Upper lobe of right lung (tissue), 1 donor: Measurements from ENCODE around the gene NEK5. TPM values are rescaled to one million over a fixed set of nuclear protein-coding genes. Genes with fewer than 3 reads are reported as not detected.
"Not testable (repeated sequence)": the region's sequence is repeated elsewhere in the genome, so short reads cannot be mapped to it uniquely, and the experiment has no call there.

Experiments
- ATAC-seq: fragments of 200-7000 bp; cut with Tn5 transposase; one replicate; pipeline ENCODE4 v1.9.1; 2020; ENCODE audit warnings: mild to moderate bottlenecking, moderate library complexity
- DNase-seq: peaks from one replicate; pipeline ENCODE4 v3.0.0-alpha.2; 2020
- H3K27ac ChIP-seq: fragments of 200-600 bp; one replicate; pipeline ENCODE4 v1.8.0; 2022
- H3K27me3 ChIP-seq: fragments of 200-600 bp; one replicate; pipeline ENCODE4 v1.8.0; 2022; ENCODE audit warnings: mild to moderate bottlenecking
- H3K36me3 ChIP-seq: fragments of 200-600 bp; one replicate; pipeline ENCODE4 v1.8.0; 2022
- H3K4me1 ChIP-seq: fragments of 200-600 bp; one replicate; pipeline ENCODE4 v1.8.0; 2022
- H3K4me3 ChIP-seq: fragments of 200-600 bp; one replicate; pipeline ENCODE4 v1.8.0; 2022; ENCODE audit warnings: mild to moderate bottlenecking
- H3K9me3 ChIP-seq: fragments of 200-600 bp; one replicate; pipeline ENCODE4 v1.8.0; 2022
- CTCF ChIP-seq: fragments of 200-600 bp; IDR thresholded peaks from one replicate; pipeline ENCODE4 v1.8.0; 2022; ENCODE audit warnings: antibody characterized with exemption
- intact Hi-C: fragments of 100-400 bp; cut with DNase I; formaldehyde crosslinking; loops from one replicate; pipeline ENCODE4 v1.11.0; 2022
- long read RNA-seq: library from polyadenylated mRNA; unstranded; transcript quantifications from one replicate; pipeline ENCODE4 v2.0.0, GENCODE V29; 2021
- total RNA-seq: library from RNA; stranded (reverse); fragmentation: NEBNext Ultra II Directional; extraction: Animal tissue kit (Norgen Biotek cat#: 25700); gene quantifications from one replicate; pipeline ENCODE4 v1.2.1, GENCODE V29; 2021
- donor health status: DM: no; HTN: yes; CAD: no; lungs with severe emphysema.

The NEK5 gene, protein sequence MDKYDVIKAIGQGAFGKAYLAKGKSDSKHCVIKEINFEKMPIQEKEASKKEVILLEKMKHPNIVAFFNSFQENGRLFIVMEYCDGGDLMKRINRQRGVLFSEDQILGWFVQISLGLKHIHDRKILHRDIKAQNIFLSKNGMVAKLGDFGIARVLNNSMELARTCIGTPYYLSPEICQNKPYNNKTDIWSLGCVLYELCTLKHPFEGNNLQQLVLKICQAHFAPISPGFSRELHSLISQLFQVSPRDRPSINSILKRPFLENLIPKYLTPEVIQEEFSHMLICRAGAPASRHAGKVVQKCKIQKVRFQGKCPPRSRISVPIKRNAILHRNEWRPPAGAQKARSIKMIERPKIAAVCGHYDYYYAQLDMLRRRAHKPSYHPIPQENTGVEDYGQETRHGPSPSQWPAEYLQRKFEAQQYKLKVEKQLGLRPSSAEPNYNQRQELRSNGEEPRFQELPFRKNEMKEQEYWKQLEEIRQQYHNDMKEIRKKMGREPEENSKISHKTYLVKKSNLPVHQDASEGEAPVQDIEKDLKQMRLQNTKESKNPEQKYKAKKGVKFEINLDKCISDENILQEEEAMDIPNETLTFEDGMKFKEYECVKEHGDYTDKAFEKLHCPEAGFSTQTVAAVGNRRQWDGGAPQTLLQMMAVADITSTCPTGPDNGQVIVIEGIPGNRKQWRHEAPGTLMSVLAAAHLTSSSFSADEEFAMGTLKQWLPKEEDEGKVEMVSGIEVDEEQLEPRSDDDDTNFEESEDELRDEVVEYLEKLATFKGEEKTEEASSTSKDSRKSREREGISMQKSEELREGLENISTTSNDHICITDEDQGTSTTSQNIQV
- total RNA-seq, result 0.52 TPM
- long read RNA-seq, partial matches to known transcripts, result 0 of 3 reads
- long read RNA-seq, other reads (novel, unspliced or antisense), result 3 of 3 reads

DNA sequence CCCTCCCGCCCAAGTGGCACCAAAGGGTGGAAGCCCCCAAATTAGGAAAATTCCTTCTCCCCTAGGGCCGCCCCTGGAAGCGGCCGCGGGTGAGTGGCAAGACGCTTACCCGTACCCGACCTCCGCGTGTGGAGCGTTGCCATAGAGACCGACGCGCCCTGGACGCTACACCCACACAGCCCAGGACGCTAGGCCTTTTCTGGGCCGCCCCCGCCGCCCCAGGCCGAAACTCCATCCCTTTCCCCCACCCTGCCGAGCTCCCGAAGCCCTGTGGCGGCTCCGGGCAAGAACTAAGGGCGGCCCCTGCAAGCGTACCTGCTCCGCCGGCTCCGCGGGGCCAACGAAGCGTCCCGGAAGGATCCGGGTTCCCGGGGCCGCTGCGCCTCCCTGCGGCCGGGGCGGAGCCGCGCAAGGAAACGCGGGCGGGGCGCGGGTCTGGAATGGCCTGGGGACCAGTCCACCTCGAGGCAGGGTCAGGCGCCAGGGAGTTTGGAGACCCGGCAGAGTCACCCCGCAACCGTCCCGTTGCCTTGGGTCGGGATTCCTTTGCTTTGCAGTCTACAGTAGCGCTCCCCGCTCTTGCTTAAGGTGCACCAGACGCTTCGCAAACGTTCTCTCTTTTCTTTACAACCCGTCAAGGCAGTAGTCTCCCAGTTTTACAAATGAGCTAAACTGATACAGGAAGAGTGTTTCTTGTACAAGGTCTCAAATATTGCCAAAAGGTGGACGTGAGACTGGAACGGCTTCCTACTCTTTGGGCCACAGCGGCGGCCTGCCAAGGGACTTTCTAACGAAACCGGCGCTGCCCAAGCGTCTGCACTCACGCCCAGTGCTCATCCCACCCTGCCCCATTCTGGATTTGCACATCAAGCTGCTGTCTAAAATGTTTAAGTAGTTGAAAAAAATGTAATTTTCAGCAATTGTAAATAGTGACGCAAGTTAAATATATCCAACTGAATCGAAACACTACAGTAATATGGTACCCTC lies at the start of gene NEK5:
NEK5 (minus strand) TSS at position 360 of the 987 bp plus-strand sequence. CDS start 1,591 bp downstream, outside the sequence.
- Histone ChIP-seq H3K36me3 (peaks cover 20% of the 10 kb centered on the region), H3K4me3 (peak within 1 kb of the TSS; percentile 79), H3K9me3 (no peaks in the 10 kb centered on the region), H3K4me1 (peaks cover 10% of the 10 kb centered on the region), H3K27me3 (no peaks in the 10 kb centered on the region), H3K27ac (no peak within 1 kb of the TSS)
- DNase-seq (peak; percentile 86), ATAC-seq (peak; percentile 95)
- TF ChIP-seq CTCF, result peak; percentile 80
- intact Hi-C loops, result loop anchor here (10.0 kb wide), 1 partner anchor 134 kb away; no protein-coding TSS in a partner anchor

DNA sequence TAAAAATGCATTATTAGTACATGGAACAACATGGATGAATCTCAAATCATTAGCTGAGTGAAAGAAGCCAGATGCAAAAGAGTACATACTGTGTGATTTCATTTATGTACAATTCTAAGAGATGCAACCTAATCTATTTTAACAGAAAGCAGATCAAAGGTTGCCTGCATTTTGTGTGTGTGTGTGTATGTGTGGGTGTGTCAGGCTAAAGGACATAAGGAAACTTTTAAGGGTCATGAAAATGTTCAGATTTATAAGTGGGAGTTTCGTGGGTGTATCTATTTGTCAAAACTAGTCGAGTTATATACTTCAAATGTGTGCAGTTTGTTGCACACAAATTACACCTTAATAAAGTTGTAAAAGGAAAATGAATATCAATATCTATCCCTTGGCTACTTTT lies 48.4 kb upstream of the NEK5 start:
- ATAC-seq, result no peak
- H3K27me3 ChIP-seq, result no peaks in the 10 kb centered on the region
- H3K9me3 ChIP-seq, result no peaks in the 10 kb centered on the region
- no peak for TF ChIP-seq CTCF
- no peak for DNase-seq
- H3K4me3 ChIP-seq, result no peak overlapping the region
- no peak overlapping the region for H3K27ac ChIP-seq
- no peaks in the 10 kb centered on the region for H3K4me1 ChIP-seq
- peaks cover 61% of the 10 kb centered on the region for H3K36me3 ChIP-seq
- intact Hi-C loops, result no loop called here

DNA sequence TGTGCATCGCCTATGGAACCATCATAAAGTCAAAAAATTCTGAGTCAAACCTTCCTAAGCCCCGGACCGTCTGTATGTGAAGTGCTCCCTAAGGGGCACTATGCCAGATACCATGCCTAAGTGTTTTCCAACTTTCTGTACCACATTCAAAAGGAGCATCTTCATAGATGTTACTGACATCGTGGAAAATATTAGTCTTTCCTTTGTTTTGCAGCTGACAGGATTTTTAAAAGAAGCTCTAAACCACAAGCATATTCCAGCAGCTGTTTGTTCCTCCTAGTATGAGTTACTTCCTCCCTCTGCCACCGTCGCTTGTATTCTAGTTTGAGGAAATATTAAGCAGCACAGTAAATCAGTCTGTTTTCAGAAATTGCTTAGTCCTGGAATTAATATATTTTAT lies 45.1 kb upstream of the NEK5 start:
- H3K9me3 ChIP-seq, intact Hi-C loops, H3K4me3 ChIP-seq, H3K27me3 ChIP-seq, H3K27ac ChIP-seq, H3K4me1 ChIP-seq, DNase-seq: not testable (repeated sequence)
- ATAC-seq, result peak; percentile 39
- peaks cover 72% of the 10 kb centered on the region for H3K36me3 ChIP-seq

- peaks cover 74% of the 10 kb centered on the region for H3K36me3 ChIP-seq
- TF ChIP-seq CTCF, result no peak
- no peak overlapping the region for H3K27ac ChIP-seq
These were observed 44.5 kb upstream of the NEK5 start for GRCh38 chr13:52173373-52173772.

GRCh38 chr13:52171686-52172085 lies 42.8 kb upstream of the NEK5 start:
- ATAC-seq, H3K4me1 ChIP-seq, intact Hi-C loops, H3K27ac ChIP-seq, H3K9me3 ChIP-seq, DNase-seq, H3K4me3 ChIP-seq, H3K27me3 ChIP-seq: not testable (repeated sequence)
- H3K36me3 ChIP-seq, result peaks cover 87% of the 10 kb centered on the region

More at GRCh38 chr13:52173373-52173772, 44.5 kb upstream of the NEK5 start:
- H3K27me3 ChIP-seq, result no peaks in the 10 kb centered on the region
- ATAC-seq, result no peak
- intact Hi-C loops, result no loop called here
- DNase-seq, result no peak
- no peak overlapping the region for H3K4me3 ChIP-seq
- H3K9me3 ChIP-seq, result no peaks in the 10 kb centered on the region
- H3K4me1 ChIP-seq, result no peaks in the 10 kb centered on the region

DNA sequence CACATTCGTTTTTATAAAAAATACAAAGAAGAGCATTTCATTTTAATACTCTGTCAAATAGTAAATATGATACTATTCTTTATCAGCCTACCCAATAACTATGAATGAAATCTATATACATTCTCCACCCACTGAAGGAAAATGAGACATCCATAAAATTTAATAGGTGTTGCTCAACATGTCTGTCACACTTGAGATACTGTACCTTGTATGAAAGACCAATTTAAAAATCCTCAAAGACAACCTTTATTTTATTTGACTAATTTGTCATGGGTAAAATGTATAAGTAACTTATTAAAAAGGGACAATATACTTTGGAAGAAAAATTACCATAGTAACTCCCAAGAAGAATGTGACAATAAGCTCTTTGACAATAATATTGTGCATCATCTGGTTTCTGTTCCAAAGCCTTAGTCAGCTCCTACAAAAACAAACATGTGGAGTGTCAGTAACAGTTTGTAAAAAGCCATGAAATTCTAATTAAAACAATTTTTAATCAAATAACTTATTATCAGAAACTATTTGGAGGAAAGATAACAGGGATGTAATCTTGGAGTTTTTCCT lies 42.0 kb upstream of the NEK5 start:
- ATAC-seq, H3K9me3 ChIP-seq, H3K27me3 ChIP-seq, H3K4me1 ChIP-seq, H3K27ac ChIP-seq, intact Hi-C loops, H3K4me3 ChIP-seq, DNase-seq: not testable (repeated sequence)
- H3K36me3 ChIP-seq, result peaks cover 83% of the 10 kb centered on the region
